WERI-Rb-1 (cell line): Measurements from ENCODE around the gene KRTAP20-3.

Experiments used
- DNase-seq: peaks from one replicate; pipeline ENCODE4 v3.0.0-alpha.2; 2020
- H3K27ac ChIP-seq: fragments of 250-450 bp; sonication (Bioruptor Pico); 2 replicates; pipeline ENCODE4 v1.5.1; 2020; ENCODE audit warnings: mild to moderate bottlenecking, moderate library complexity
- H3K27me3 ChIP-seq: fragments of 250-450 bp; sonication (Bioruptor Pico); 2 replicates; pipeline ENCODE4 v1.5.1; 2021; ENCODE audit warnings: mild to moderate bottlenecking, low read depth, moderate library complexity; ENCODE audit not compliant: insufficient read depth, severe bottlenecking
- H3K36me3 ChIP-seq: fragments of 250-450 bp; sonication (Bioruptor Pico); 2 replicates; pipeline ENCODE4 v1.5.1; 2020; ENCODE audit warnings: mild to moderate bottlenecking, moderate library complexity
- H3K4me3 ChIP-seq: 2 replicates; pipeline ENCODE4 v1.5.1; 2011; ENCODE audit warnings: low read depth, mild to moderate bottlenecking, control low read depth, low read length
- H3K9me3 ChIP-seq: fragments of 250-450 bp; sonication (Bioruptor Pico); 2 replicates; pipeline ENCODE4 v1.5.1; 2021; ENCODE audit warnings: mild to moderate bottlenecking, moderate library complexity; ENCODE audit not compliant: severe bottlenecking
- CTCF ChIP-seq: IDR thresholded peaks from 2 replicates; pipeline ENCODE4 v1.5.1; 2011; ENCODE audit warnings: low read depth, mild to moderate bottlenecking, control low read depth, inconsistent platforms, low read length

Gene KRTAP20-3

GRCh38 chr21:30680586-30680985 lies 37.9 kb downstream of the KRTAP20-3 start:
- Histone ChIP-seq H3K9me3 (no peaks in the 10 kb centered on the region), H3K36me3 (no peaks in the 10 kb centered on the region), H3K27me3 (peaks cover 65% of the 10 kb centered on the region), H3K27ac (no peak overlapping the region), H3K4me3 (no peak overlapping the region)
- no peak for DNase-seq
- no peak for TF ChIP-seq CTCF

- H3K9me3 ChIP-seq: no peaks in the 10 kb centered on the region
- H3K27me3 ChIP-seq: peaks cover 78% of the 10 kb centered on the region
- no peak overlapping the region for H3K4me3 ChIP-seq
- TF ChIP-seq CTCF: no peak
- H3K36me3 ChIP-seq: no peaks in the 10 kb centered on the region
- H3K27ac ChIP-seq: no peak overlapping the region
- no peak for DNase-seq
Observed at GRCh38 chr21:30684506-30684905, 41.8 kb downstream of the KRTAP20-3 start.

- no peak overlapping the region for H3K4me3 ChIP-seq
- H3K27me3 ChIP-seq: peaks cover 82% of the 10 kb centered on the region
- no peak for DNase-seq
- TF ChIP-seq CTCF: no peak
- H3K9me3 ChIP-seq: no peaks in the 10 kb centered on the region
- no peaks in the 10 kb centered on the region for H3K36me3 ChIP-seq
- H3K27ac ChIP-seq: no peak overlapping the region
Observed at GRCh38 chr21:30689822-30690221, 47.2 kb downstream of the KRTAP20-3 start.
